Endodermal cell (in vitro differentiated cells): Measurements from ENCODE around the gene OCSTAMP. TPM values are rescaled to one million over a fixed set of nuclear protein-coding genes. Genes with fewer than 3 reads are reported as not detected.

Source experiments
- DNase-seq: peaks from one replicate; pipeline ENCODE4 v3.0.0-alpha.2; 2017
- H3K27ac ChIP-seq: 2 replicates; pipeline ENCODE4 v1.5.1; 2013; ENCODE audit warnings: mild to moderate bottlenecking, low read depth, low read length, moderate library complexity
- H3K27me3 ChIP-seq: 2 replicates; pipeline ENCODE4 v1.6.1; 2013; ENCODE audit warnings: mild to moderate bottlenecking, low read length, moderate library complexity; ENCODE audit not compliant: insufficient read depth, control insufficient read depth, poor library complexity, severe bottlenecking
- H3K36me3 ChIP-seq: 2 replicates; pipeline ENCODE4 v1.7.0; 2013; ENCODE audit warnings: mild to moderate bottlenecking, low read length, moderate library complexity; ENCODE audit not compliant: control insufficient read depth, insufficient read depth
- H3K4me1 ChIP-seq: one replicate; pipeline ENCODE4 v1.7.0; 2013; ENCODE audit warnings: low read length; ENCODE audit not compliant: control insufficient read depth, insufficient read depth
- H3K4me3 ChIP-seq: 2 replicates; pipeline ENCODE4 v1.5.1; 2013; ENCODE audit warnings: mild to moderate bottlenecking, low read length, moderate library complexity
- H3K9ac ChIP-seq: 2 replicates; pipeline ENCODE4 v1.6.1; 2013; ENCODE audit warnings: mild to moderate bottlenecking, low read length, moderate library complexity; ENCODE audit not compliant: poor library complexity, severe bottlenecking; ENCODE audit errors: extremely low read depth
- H3K9me3 ChIP-seq: 2 replicates; pipeline ENCODE4 v1.6.1; 2013; ENCODE audit warnings: mild to moderate bottlenecking, low read length, moderate library complexity; ENCODE audit not compliant: control insufficient read depth
- H3K27ac Mint-ChIP-seq: 2 replicates; pipeline ENCODE4 v1.8.0; 2020; ENCODE audit warnings: mixed read lengths
- H3K27me3 Mint-ChIP-seq: 2 replicates; pipeline ENCODE4 v1.8.0; 2021; ENCODE audit warnings: mild to moderate bottlenecking, mixed read lengths; ENCODE audit not compliant: insufficient read depth
- H3K36me3 Mint-ChIP-seq: 2 replicates; pipeline ENCODE4 v1.8.0; 2020; ENCODE audit warnings: low read depth, mixed read lengths
- H3K4me1 Mint-ChIP-seq: 2 replicates; pipeline ENCODE4 v1.8.0; 2020; ENCODE audit warnings: mixed read lengths
- H3K4me3 Mint-ChIP-seq: 2 replicates; pipeline ENCODE4 v1.8.0; 2020; ENCODE audit warnings: mild to moderate bottlenecking, moderate library complexity, mixed read lengths
- H3K9me3 Mint-ChIP-seq: 2 replicates; pipeline ENCODE4 v1.8.0; 2020; ENCODE audit warnings: mild to moderate bottlenecking, mixed read lengths
- CTCF ChIP-seq: fragments of 200-600 bp; sonication (generic); conservative IDR thresholded peaks from 2 replicates; pipeline ENCODE4 v1.5.0; 2021; ENCODE audit warnings: antibody characterized with exemption, mild to moderate bottlenecking
- WGBS, 2 experiments: methylation state at CpG; one replicate each; pipeline versions ENCODE4 v1.1.5 to v1.1.7; 2013; ENCODE audit warnings: missing lambda C conversion rate in 2 of 2, mixed read lengths in 1 of 2; ENCODE audit not compliant: insufficient coverage in 1 of 2, insufficient read length in 1 of 2; 5-methylcytosine and 5-hydroxymethylcytosine counted together
- total RNA-seq, 2 donors: library from RNA; stranded (reverse); fragmentation: NEBNext Ultra II Directional in 1 of 2; extraction: Animal tissue kit (Norgen Biotek cat#: 25700) in 1 of 2; gene quantifications; 2 replicates in 1 of 2; 3 replicates in 1 of 2; pipeline ENCODE4 v1.2.1, GENCODE V29; 2021

Gene OCSTAMP
- total RNA-seq, 2 donors from 2014 or later, result not detected

GRCh38 chr20:46581391-46581790, 30.9 kb upstream of the OCSTAMP start:
- Histone ChIP-seq H3K4me1 (peaks cover 12% of the 10 kb centered on the region), H3K9me3 (peaks cover 23% of the 10 kb centered on the region), H3K27ac (no peak overlapping the region), H3K27me3 (no peaks in the 10 kb centered on the region), H3K4me3 (peak overlapping the region; percentile 45), H3K36me3 (peaks cover 7% of the 10 kb centered on the region), H3K9ac (no peak overlapping the region)
- no peak for DNase-seq
- Mint-ChIP-seq H3K27me3 (peaks cover 2% of the 10 kb centered on the region), H3K9me3 (peaks cover 16% of the 10 kb centered on the region), H3K4me3 (no peak overlapping the region), H3K4me1 (peaks cover 21% of the 10 kb centered on the region), H3K27ac (no peak overlapping the region), H3K36me3 (peaks cover 19% of the 10 kb centered on the region)
- WGBS, 2 experiments, result 94 to 100% methylated on average over 3 of the region's 3 CpGs
- TF ChIP-seq CTCF, result no peak

- no peak for DNase-seq
- Histone ChIP-seq H3K4me3 (peak overlapping the region; percentile 45), H3K27ac (no peak overlapping the region), H3K36me3 (peaks cover 7% of the 10 kb centered on the region), H3K4me1 (peaks cover 12% of the 10 kb centered on the region), H3K9me3 (peaks cover 23% of the 10 kb centered on the region), H3K9ac (no peak overlapping the region), H3K27me3 (no peaks in the 10 kb centered on the region)
- peaks cover 16% of the 10 kb centered on the region for H3K9me3 Mint-ChIP-seq
- H3K4me3 Mint-ChIP-seq, result no peak overlapping the region
- H3K4me1 Mint-ChIP-seq, result peaks cover 27% of the 10 kb centered on the region
- no peak for TF ChIP-seq CTCF
- no peak overlapping the region for H3K27ac Mint-ChIP-seq
- H3K27me3 Mint-ChIP-seq, result peaks cover 2% of the 10 kb centered on the region
- 88 to 93% methylated on average over 1 to 2 of the region's 2 CpGs for WGBS, 2 experiments
- peaks cover 19% of the 10 kb centered on the region for H3K36me3 Mint-ChIP-seq
These were observed 30.3 kb upstream of the OCSTAMP start for GRCh38 chr20:46580613-46581205.

- Mint-ChIP-seq H3K4me1 (peaks cover 17% of the 10 kb centered on the region), H3K9me3 (peaks cover 16% of the 10 kb centered on the region), H3K36me3 (peaks cover 19% of the 10 kb centered on the region), H3K27ac (no peak overlapping the region), H3K27me3 (peaks cover 2% of the 10 kb centered on the region), H3K4me3 (no peak overlapping the region)
- 84 to 100% methylated on average over 2 to 3 of the region's 7 CpGs for WGBS, 2 experiments
- Histone ChIP-seq H3K4me3 (no peak overlapping the region), H3K27me3 (no peaks in the 10 kb centered on the region), H3K9me3 (peaks cover 23% of the 10 kb centered on the region), H3K36me3 (peaks cover 7% of the 10 kb centered on the region), H3K4me1 (peaks cover 3% of the 10 kb centered on the region), H3K27ac (no peak overlapping the region), H3K9ac (no peak overlapping the region)
- TF ChIP-seq CTCF, result no peak
- DNase-seq, result no peak
These were observed 28.3 kb upstream of the OCSTAMP start for GRCh38 chr20:46578745-46579144.
